PC-9 (cell line): Measurements from ENCODE around the gene FGF1.

Source experiments
- CTCF ChIP-seq: fragments of 200-600 bp; sonication (generic); conservative IDR thresholded peaks from 2 replicates; pipeline ENCODE4 v1.6.1; 2017; ENCODE audit warnings: mixed run types, antibody characterized with exemption, mild to moderate bottlenecking, moderate library complexity
- EZH2 ChIP-seq: fragments of 200-600 bp; sonication (generic); IDR thresholded peaks from 2 replicates; pipeline ENCODE4 v1.8.0; 2017; ENCODE audit warnings: antibody characterized with exemption, low read depth

GRCh38 chr5:142719836-142720370 lies 34.0 kb upstream of the FGF1 start:
- TF ChIP-seq CTCF (no peak), EZH2 (no peak)
